ENCODE results near the gene GPR137. TPM values are rescaled to one million over a fixed set of nuclear protein-coding genes. Genes with fewer than 3 reads are reported as not detected.

The GPR137 gene
- total RNA-seq, 2 experiments from 2014 or later, result 25.3 to 26.8 TPM

DNA sequence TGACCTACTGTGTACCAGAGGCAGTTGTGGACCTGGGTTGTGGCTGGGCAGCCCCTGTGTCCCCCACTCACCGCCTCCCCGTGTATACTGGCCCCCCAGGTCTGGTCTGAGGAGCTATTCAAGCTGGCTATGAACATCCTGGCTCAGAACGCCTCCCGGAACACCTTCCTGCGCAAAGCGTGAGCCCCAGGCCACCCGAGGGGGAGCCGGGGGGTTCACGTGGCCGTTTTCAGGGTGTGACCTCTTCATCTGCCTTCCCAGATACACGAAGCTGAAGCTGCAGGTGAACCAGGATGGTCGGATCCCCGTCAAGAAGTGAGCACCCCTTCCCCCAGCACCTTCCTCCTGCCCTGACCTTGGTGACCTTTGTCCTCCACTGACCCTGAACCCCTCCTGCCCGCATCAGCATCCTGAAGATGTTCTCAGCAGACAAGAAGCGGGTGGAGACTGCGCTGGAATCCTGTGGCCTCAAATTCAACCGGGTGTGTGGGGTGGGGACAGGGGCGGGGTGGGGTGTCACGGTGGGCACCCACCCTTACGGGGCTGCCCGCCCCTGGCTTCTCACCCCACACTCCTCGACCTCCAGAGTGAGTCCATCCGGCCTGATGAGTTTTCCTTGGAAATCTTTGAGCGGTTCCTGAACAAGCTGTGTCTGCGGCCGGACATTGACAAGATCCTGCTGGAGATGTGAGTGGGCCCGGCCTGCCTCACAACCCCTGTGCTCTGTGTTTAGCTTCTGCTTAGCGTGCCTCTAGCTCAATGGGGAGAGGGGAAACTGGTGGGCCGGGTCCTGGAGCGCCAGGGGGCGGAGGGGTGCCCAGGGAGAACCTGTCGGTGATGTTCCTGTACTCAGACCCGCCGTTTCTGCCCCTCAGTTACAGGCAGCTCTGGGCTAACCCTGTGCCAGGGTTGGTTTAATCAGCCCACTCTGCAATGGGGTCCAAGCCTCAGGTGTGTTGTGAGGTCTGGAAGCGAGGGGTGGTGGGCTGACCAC, 30.2 kb upstream of the GPR137 start:
- peaks cover 35% of the 10 kb centered on the region for H3K4me1 Mint-ChIP-seq (ENCODE audit: low read depth)
- H3K27ac Mint-ChIP-seq, result no peak overlapping the region
- no peaks in the 10 kb centered on the region for H3K9me3 Mint-ChIP-seq (ENCODE audit: insufficient read depth)
- no peak overlapping the region for H3K4me3 Mint-ChIP-seq
- DNase-seq (no peak), ATAC-seq (no peak)
- POLR2A ChIA-PET, result interaction anchor here (0.7 to 1.2 kb wide), 3 partner anchors 14 to 29 kb away, joined by 3 to 5 read pairs (median 3); partner anchors contain the start of genes NUDT22 and TRPT1
- peaks cover 15% of the 10 kb centered on the region for H3K36me3 Mint-ChIP-seq (ENCODE audit: low read depth)
- no peaks in the 10 kb centered on the region for H3K27me3 Mint-ChIP-seq (ENCODE audit: low read depth)
- CTCF ChIA-PET, result interaction anchor here (0.6 to 1.9 kb wide), 4 partner anchors 9 to 27 kb away, joined by 3 to 4 read pairs (median 4); partner anchors contain the start of gene PPP1R14B

DNA sequence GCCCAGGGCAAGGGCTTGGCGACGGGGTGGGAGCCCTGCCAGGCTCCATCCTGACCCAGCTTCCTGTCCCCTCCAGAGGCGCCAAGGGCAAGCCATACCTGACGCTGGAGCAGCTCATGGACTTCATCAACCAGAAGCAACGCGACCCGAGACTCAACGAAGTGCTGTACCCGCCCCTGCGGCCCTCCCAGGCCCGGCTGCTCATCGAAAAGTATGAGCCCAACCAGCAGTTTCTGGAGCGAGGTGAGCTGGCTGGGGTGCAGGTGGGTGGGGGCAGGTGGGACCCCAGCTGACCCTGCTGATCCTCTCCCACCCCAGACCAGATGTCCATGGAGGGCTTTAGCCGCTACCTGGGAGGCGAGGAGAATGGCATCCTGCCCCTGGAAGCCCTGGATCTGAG, 29.3 kb upstream of the GPR137 start:
- POLR2A ChIA-PET, result interaction anchor here (0.7 to 1.0 kb wide), 2 partner anchors 13 to 30 kb away, joined by 3 to 4 read pairs; partner anchors contain the start of genes NUDT22 and TRPT1
- no peak for ATAC-seq
- H3K36me3 Mint-ChIP-seq (ENCODE audit: low read depth), result peaks cover 15% of the 10 kb centered on the region
- no peaks in the 10 kb centered on the region for H3K27me3 Mint-ChIP-seq (ENCODE audit: low read depth)
- H3K4me3 Mint-ChIP-seq, result no peak overlapping the region
- DNase-seq, result no peak
- no peak overlapping the region for H3K27ac Mint-ChIP-seq
- H3K9me3 Mint-ChIP-seq (ENCODE audit: insufficient read depth), result no peaks in the 10 kb centered on the region
- CTCF ChIA-PET, result interaction anchor here (1.3 kb wide), 1 partner anchor 13 kb away, joined by 4 read pairs; no protein-coding TSS in a partner anchor
- H3K4me1 Mint-ChIP-seq (ENCODE audit: low read depth), result peaks cover 28% of the 10 kb centered on the region

DNA sequence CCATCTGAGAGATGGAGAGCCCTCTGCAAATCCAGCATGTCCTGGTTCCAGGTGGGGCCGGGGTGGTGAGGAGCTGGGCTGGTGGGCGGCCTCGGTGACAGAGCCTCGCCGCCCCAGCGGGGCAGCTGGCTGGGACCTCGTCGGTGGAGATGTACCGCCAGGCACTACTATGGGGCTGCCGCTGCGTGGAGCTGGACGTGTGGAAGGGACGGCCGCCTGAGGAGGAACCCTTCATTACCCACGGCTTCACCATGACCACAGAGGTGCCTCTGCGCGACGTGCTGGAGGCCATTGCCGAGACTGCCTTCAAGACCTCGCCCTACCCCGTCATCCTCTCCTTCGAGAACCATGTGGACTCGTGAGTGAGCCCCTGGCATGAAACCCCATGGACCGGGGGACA, 27.3 kb upstream of the GPR137 start:
- ATAC-seq, result no peak
- Mint-ChIP-seq H3K36me3 (ENCODE audit: low read depth) (peaks cover 21% of the 10 kb centered on the region), H3K27ac (no peak overlapping the region), H3K9me3 (ENCODE audit: insufficient read depth) (no peaks in the 10 kb centered on the region), H3K4me3 (no peak overlapping the region), H3K4me1 (ENCODE audit: low read depth) (peaks cover 15% of the 10 kb centered on the region), H3K27me3 (ENCODE audit: low read depth) (no peaks in the 10 kb centered on the region)
- no peak for DNase-seq
- ChIA-PET POLR2A (interaction anchor here (0.6 to 1.5 kb wide), 3 partner anchors 11 to 34 kb away, joined by 3 to 8 read pairs (median 3); no protein-coding TSS in a partner anchor), CTCF (interaction anchor here (1.2 kb wide), 1 partner anchor 12 kb away, joined by 4 read pairs; no protein-coding TSS in a partner anchor)

DNA sequence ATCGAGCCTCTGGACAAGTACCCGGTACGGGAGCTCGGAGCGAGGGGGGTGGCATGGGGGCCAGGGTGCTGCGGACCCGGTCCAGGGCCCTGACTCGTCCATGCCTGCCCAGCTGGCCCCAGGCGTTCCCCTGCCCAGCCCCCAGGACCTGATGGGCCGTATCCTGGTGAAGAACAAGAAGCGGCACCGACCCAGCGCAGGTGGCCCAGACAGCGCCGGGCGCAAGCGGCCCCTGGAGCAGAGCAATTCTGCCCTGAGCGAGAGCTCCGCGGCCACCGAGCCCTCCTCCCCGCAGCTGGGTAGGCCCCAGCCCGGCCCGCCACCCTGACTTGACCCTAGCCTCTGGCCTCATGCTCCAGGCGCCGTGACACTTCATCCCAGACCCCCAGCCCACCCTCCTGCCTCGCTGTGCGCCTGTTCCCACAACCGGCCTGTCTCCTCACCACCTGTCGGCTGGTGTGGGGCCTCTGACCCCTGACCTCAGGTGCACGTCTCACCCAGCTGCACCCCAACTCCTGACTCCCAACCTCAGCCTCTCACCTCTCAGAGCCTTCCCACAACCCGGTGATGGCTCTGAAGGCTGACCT, 26.6 kb upstream of the GPR137 start:
- DNase-seq (no peak), ATAC-seq (no peak)
- Mint-ChIP-seq H3K9me3 (ENCODE audit: insufficient read depth) (no peaks in the 10 kb centered on the region), H3K4me3 (no peak overlapping the region), H3K4me1 (ENCODE audit: low read depth) (peaks cover 8% of the 10 kb centered on the region), H3K27ac (no peak overlapping the region), H3K27me3 (ENCODE audit: low read depth) (no peaks in the 10 kb centered on the region), H3K36me3 (ENCODE audit: low read depth) (peaks cover 21% of the 10 kb centered on the region)
- CTCF ChIA-PET, result no interaction called here
- POLR2A ChIA-PET, result interaction anchor here (1.2 to 1.5 kb wide), 2 partner anchors 10 to 14 kb away, joined by 4 to 8 read pairs; no protein-coding TSS in a partner anchor

- no peak for ATAC-seq
Observed at GRCh38 chr11:64259533-64260067, 26.0 kb upstream of the GPR137 start.

DNA sequence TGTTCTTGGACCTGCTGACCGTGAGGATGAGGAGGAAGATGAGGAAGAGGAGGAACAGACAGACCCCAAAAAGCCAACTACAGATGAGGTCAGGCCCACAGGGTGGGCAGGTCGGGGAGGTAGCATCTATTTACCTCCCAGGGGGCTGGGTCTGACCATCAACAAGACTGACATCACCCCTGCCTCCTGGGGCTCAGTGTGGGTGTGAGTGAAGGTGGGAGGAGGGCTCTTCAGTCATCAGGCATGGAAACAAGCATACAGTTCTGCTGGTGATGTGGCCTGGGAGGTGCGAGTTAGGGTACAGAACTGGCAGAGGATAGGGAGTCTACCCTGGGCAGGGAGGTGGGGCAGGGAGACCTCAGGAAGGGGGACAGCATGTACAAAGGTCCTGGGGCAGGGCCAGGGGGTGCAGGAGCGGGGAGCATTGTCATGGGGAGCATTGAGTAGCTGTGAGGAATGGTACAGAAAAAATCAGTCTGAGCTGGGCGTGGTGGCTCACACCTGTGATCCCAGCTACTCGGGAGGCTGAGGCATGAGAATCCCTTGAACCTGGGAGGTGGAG, 25.4 kb upstream of the GPR137 start:
- DNase-seq (no peak), ATAC-seq (no peak)
- H3K27ac Mint-ChIP-seq, result no peak overlapping the region
- peaks cover 7% of the 10 kb centered on the region for H3K4me1 Mint-ChIP-seq (ENCODE audit: low read depth)
- no peak overlapping the region for H3K4me3 Mint-ChIP-seq
- H3K36me3 Mint-ChIP-seq (ENCODE audit: low read depth), result peaks cover 23% of the 10 kb centered on the region
- ChIA-PET POLR2A (no interaction called here), CTCF (no interaction called here)
- H3K9me3 Mint-ChIP-seq (ENCODE audit: insufficient read depth), result no peaks in the 10 kb centered on the region
- H3K27me3 Mint-ChIP-seq (ENCODE audit: low read depth), result no peaks in the 10 kb centered on the region

More at GRCh38 chr11:64259533-64260067, 26.0 kb upstream of the GPR137 start:
- DNase-seq, result no peak
- Mint-ChIP-seq H3K9me3 (ENCODE audit: insufficient read depth) (no peaks in the 10 kb centered on the region), H3K27me3 (ENCODE audit: low read depth) (no peaks in the 10 kb centered on the region), H3K4me3 (no peak overlapping the region), H3K4me1 (ENCODE audit: low read depth) (peaks cover 7% of the 10 kb centered on the region), H3K36me3 (ENCODE audit: low read depth) (peaks cover 23% of the 10 kb centered on the region), H3K27ac (no peak overlapping the region)
- ChIA-PET POLR2A (interaction anchor here (1.2 to 1.5 kb wide), 2 partner anchors 9 to 15 kb away, joined by 4 to 8 read pairs; no protein-coding TSS in a partner anchor), CTCF (no interaction called here)

GRCh38 chr11:64261556-64262080, 24.0 kb upstream of the GPR137 start:
- Mint-ChIP-seq H3K4me3 (no peak overlapping the region), H3K4me1 (ENCODE audit: low read depth) (peaks cover 7% of the 10 kb centered on the region), H3K27ac (no peak overlapping the region), H3K36me3 (ENCODE audit: low read depth) (peaks cover 20% of the 10 kb centered on the region), H3K9me3 (ENCODE audit: insufficient read depth) (no peaks in the 10 kb centered on the region), H3K27me3 (ENCODE audit: low read depth) (no peaks in the 10 kb centered on the region)
- ChIA-PET CTCF (interaction anchor here (0.7 to 2.5 kb wide), 3 partner anchors 10 to 583 kb away, joined by 3 to 10 read pairs (median 3); partner anchors contain the start of genes PLCB3 and PPP1R14B), POLR2A (interaction anchor here (0.8 to 1.5 kb wide), 3 partner anchors 10 to 38 kb away, joined by 3 read pairs; partner anchors contain the start of gene PPP1R14B)
- no peak for DNase-seq
- no peak for ATAC-seq

GRCh38 chr11:64262271-64263002, 23.2 kb upstream of the GPR137 start:
- H3K9me3 Mint-ChIP-seq (ENCODE audit: insufficient read depth), result no peaks in the 10 kb centered on the region
- no peaks in the 10 kb centered on the region for H3K27me3 Mint-ChIP-seq (ENCODE audit: low read depth)
- no peak for ATAC-seq
- no peak overlapping the region for H3K4me3 Mint-ChIP-seq
- H3K4me1 Mint-ChIP-seq (ENCODE audit: low read depth), result peaks cover 9% of the 10 kb centered on the region
- ChIA-PET POLR2A (interaction anchor here (0.7 to 1.3 kb wide), 2 partner anchors 56 to 76 kb away, joined by 3 to 4 read pairs; partner anchors contain the start of gene FERMT3), CTCF (interaction anchor here (0.8 to 2.5 kb wide), 2 partner anchors 11 to 16 kb away, joined by 3 to 10 read pairs; partner anchors contain the start of genes PLCB3 and PPP1R14B)
- H3K27ac Mint-ChIP-seq, result no peak overlapping the region
- no peak for DNase-seq
- H3K36me3 Mint-ChIP-seq (ENCODE audit: low read depth), result peaks cover 19% of the 10 kb centered on the region

DNA sequence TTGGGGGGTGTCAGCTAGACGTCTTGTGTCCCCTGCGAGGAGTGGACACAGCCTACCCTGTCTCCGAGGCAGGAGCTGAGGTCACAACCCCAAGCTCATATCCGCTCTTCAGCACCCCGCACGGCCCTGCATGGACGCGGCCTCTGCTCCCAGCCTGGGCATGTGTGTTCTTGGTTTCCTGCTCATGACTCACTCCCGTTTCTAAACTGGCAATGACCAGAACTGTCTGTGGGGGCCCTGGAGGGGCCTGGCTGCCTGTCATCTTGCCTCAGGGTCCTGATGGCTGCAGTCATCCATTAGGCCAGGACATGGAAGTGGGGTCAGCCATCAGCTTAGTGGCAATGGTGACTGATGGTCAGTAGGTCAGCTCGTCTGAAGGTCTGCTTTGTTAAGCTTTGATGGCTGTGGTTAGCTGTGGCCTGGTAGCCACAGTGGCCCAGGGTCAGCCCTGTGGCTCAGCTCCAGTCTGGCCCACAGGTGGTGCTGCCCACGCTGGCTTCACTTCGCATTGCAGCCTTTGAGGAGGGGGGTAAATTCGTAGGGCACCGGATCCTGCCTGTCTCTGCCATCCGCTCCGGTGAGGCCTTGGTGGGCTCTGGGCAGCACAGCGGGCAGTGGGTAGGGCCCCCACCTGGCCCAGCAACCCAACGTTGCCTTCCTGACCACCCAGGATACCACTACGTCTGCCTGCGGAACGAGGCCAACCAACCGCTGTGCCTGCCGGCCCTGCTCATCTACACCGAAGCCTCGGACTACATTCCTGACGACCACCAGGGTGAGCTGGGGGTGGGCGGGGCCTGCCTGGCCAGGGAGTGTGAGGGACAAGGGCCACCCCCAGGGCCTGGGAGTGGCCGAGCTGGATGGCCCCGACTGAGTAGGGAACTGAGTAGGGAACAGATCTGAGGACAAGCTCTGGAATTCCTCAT, 22.4 kb upstream of the GPR137 start:
- Mint-ChIP-seq H3K4me1 (ENCODE audit: low read depth) (peaks cover 17% of the 10 kb centered on the region), H3K36me3 (ENCODE audit: low read depth) (peaks cover 23% of the 10 kb centered on the region), H3K27me3 (ENCODE audit: low read depth) (no peaks in the 10 kb centered on the region), H3K27ac (no peak overlapping the region), H3K9me3 (ENCODE audit: insufficient read depth) (no peaks in the 10 kb centered on the region), H3K4me3 (no peak overlapping the region)
- ChIA-PET POLR2A (interaction anchor here (0.7 to 2.4 kb wide), 5 partner anchors 11 to 77 kb away, joined by 3 to 7 read pairs (median 4); partner anchors contain the start of genes FERMT3 and PLCB3), CTCF (interaction anchor here (2.5 to 9.5 kb wide), 2 partner anchors 11 to 12 kb away, joined by 10 to 63 read pairs; partner anchors contain the start of gene PLCB3)
- ATAC-seq, result no peak
- DNase-seq, result no peak

All from activated CD8-positive, alpha-beta T cell treated with anti-CD3 and anti-CD28 coated beads, Interleukin-2, amount 10 ng/mL, durations not matched to agents 7 days and 5 days (primary cell).